PC-3 (cell line): Measurements from ENCODE around the gene RPL15. TPM values are rescaled to one million over a fixed set of nuclear protein-coding genes. Genes with fewer than 3 reads are reported as not detected.

Source experiments
- ATAC-seq: fragments of 200-7000 bp; cut with Tn5 transposase; 2 replicates; pipeline ENCODE4 v1.9.1; 2020; ENCODE audit warnings: mild to moderate bottlenecking, moderate library complexity
- BruUV-seq: library from RNA; stranded (reverse); fragments of 400-500 nt; replicated peaks from 2 replicates; lab custom pipeline; 2021; lab: Mats Ljungman, UMichigan
- CTCF ChIA-PET: fragments of 300-600 bp; sonication (Branson Sonifier 250); formaldehyde crosslinking; loops from one replicate; lab custom pipeline; 2022; ENCODE audit warnings: antibody characterized with exemption; lab: Charles Lee
- POLR2A ChIA-PET: fragments of 300-600 bp; sonication (Branson Sonifier 250); formaldehyde crosslinking; loops from one replicate; lab custom pipeline; 2022; ENCODE audit warnings: antibody characterized with exemption; ENCODE audit not compliant: unreplicated experiment; lab: Charles Lee
- DNase-seq: peaks from one replicate; pipeline ENCODE4 v3.0.0-alpha.2; 2015
- H2AFZ ChIP-seq: fragments of 300-600 bp; sonication (generic); 2 replicates; pipeline ENCODE4 v1.6.0; 2016; ENCODE audit warnings: antibody characterized with exemption, low read length
- H3F3A ChIP-seq: fragments of 300-600 bp; sonication (generic); one replicate; pipeline ENCODE4 v1.6.0; 2017; ENCODE audit warnings: antibody characterized with exemption, low read length, control low read depth, mild to moderate bottlenecking; ENCODE audit not compliant: unreplicated experiment
- H3K27ac ChIP-seq: fragments of 300-600 bp; sonication (generic); 2 replicates; pipeline ENCODE4 v1.5.1; 2016; ENCODE audit warnings: mild to moderate bottlenecking, low read length
- H3K27me3 ChIP-seq: fragments of 300-600 bp; sonication (generic); 2 replicates; pipeline ENCODE4 v1.6.1; 2016; ENCODE audit warnings: low read length, mixed read lengths
- H3K36me3 ChIP-seq: fragments of 300-600 bp; sonication (generic); 2 replicates; pipeline ENCODE4 v1.6.1; 2016; ENCODE audit warnings: low read depth, mixed run types, low read length, mixed read lengths
- H3K4me1 ChIP-seq: fragments of 300-600 bp; sonication (generic); 2 replicates; pipeline ENCODE4 v1.5.1; 2016; ENCODE audit warnings: low read length; ENCODE audit not compliant: insufficient read depth
- H3K4me2 ChIP-seq: fragments of 300-600 bp; sonication (generic); 2 replicates; pipeline ENCODE4 v1.6.0; 2016; ENCODE audit warnings: low read length
- H3K4me3 ChIP-seq: fragments of 300-600 bp; sonication (generic); 2 replicates; pipeline ENCODE4 v1.5.1; 2016; ENCODE audit warnings: mild to moderate bottlenecking, low read length, mixed read lengths
- H3K79me2 ChIP-seq: fragments of 300-600 bp; sonication (generic); 2 replicates; pipeline ENCODE4 v1.6.1; 2017; ENCODE audit warnings: low read length, mixed read lengths
- H3K9ac ChIP-seq: fragments of 300-600 bp; sonication (generic); 2 replicates; pipeline ENCODE4 v1.6.0; 2016; ENCODE audit warnings: mild to moderate bottlenecking, low read length
- H3K9me2 ChIP-seq: fragments of 300-600 bp; sonication (generic); replicated peaks from 2 replicates; pipeline ENCODE4 v1.6.1; 2016; ENCODE audit warnings: mixed run types, low read length, mixed read lengths
- H3K9me3 ChIP-seq: fragments of 300-600 bp; sonication (generic); 2 replicates; pipeline ENCODE4 v1.6.1; 2016; ENCODE audit warnings: low read length, mixed read lengths
- H4K20me1 ChIP-seq: fragments of 300-600 bp; sonication (generic); 2 replicates; pipeline ENCODE4 v1.6.1; 2016; ENCODE audit warnings: low read length, mixed read lengths
- CTCF ChIP-seq: fragments of 300-600 bp; sonication (generic); conservative IDR thresholded peaks from 2 replicates; pipeline ENCODE4 v1.5.1; 2017; ENCODE audit warnings: antibody characterized with exemption, low read depth, mild to moderate bottlenecking, low read length
- EZH2 ChIP-seq: fragments of 300-600 bp; sonication (generic); IDR thresholded peaks from one replicate; pipeline ENCODE4 v1.6.1; 2017; ENCODE audit warnings: antibody characterized with exemption, mild to moderate bottlenecking, low read length; ENCODE audit not compliant: unreplicated experiment
- EZH2phosphoT487 ChIP-seq: fragments of 300-600 bp; sonication (generic); IDR thresholded peaks from 2 replicates; pipeline ENCODE4 v1.6.1; 2018; ENCODE audit warnings: mild to moderate bottlenecking, antibody characterized with exemption, low read length, borderline replicate concordance
- intact Hi-C: fragments of 100-400 bp; cut with micrococcal nuclease; formaldehyde crosslinking; loops from 2 replicates; pipeline ENCODE4 v1.9.0; 2023
- total RNA-seq: library from RNA; depleted of rRNA; stranded (reverse); fragments of >200 nt; gene quantifications from 2 replicates; pipeline ENCODE4 v1.2.3, GENCODE V29; 2014

Gene RPL15
- total RNA-seq, 1 experiment from 2014 or later = 1,904 TPM

DNA sequence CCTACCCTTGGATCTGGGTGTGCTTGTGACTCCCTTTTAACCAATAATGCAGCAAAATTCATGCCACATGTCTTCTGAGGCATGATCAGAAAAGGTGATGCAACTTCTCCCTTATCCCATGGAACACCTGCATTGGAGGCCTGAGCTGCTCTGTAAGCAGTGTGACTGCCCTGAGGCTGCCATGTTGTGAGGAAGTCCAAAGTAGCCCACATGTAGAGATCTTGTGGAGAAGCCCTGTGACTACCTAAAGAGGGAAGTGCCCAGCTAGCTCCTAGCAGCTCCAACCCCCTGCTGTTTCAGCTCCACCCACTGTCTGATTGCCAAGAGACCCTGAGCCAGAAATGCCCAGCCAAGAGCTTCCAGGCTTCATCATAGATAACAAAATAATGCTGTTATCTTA lies 21.8 kb downstream of the RPL15 start:
- intact Hi-C loops = no loop called here
- ATAC-seq (no peak), DNase-seq (no peak)
- no peaks in the 10 kb centered on the region for H3K36me3 ChIP-seq
- BruUV-seq = no TSS peak
- no peak overlapping the region for H3K4me2 ChIP-seq
- H3K27ac ChIP-seq = no peak overlapping the region
- no peak for TF ChIP-seq EZH2
- no peaks in the 10 kb centered on the region for H3K9me2 ChIP-seq
- no peak overlapping the region for H2AFZ ChIP-seq
- POLR2A ChIA-PET = no interaction called here
- no peaks in the 10 kb centered on the region for H3F3A ChIP-seq
- no peaks in the 10 kb centered on the region for H3K79me2 ChIP-seq
- H3K4me1 ChIP-seq = no peaks in the 10 kb centered on the region
- H3K9me3 ChIP-seq = no peaks in the 10 kb centered on the region
- CTCF ChIA-PET = no interaction called here
- H4K20me1 ChIP-seq = no peaks in the 10 kb centered on the region
- no peak overlapping the region for H3K9ac ChIP-seq
- no peak overlapping the region for H3K4me3 ChIP-seq
- no peaks in the 10 kb centered on the region for H3K27me3 ChIP-seq

DNA sequence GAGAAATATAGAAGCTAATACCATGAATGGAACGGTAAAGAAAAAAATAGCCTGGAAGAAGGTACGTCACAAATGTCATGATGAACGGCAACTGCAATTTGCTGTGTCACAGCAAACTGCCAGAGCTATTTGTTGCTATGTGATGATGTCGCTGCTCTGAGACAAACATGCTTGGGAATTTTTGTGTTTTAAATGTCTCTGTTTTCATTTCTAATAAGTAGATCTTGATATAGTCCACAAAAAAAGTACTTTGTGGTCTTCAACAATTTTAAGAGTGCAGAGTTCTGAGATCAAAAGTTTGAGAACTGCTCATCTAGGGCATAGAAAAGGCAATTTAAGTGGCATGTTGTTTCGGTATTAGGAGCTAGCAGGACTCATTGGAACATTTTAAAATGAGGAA lies 23.8 kb downstream of the RPL15 start:
- DNase-seq = no peak
- Histone ChIP-seq H3K27me3 (no peaks in the 10 kb centered on the region), H3K36me3 (no peaks in the 10 kb centered on the region), H3K9ac (no peak overlapping the region), H2AFZ (no peak overlapping the region), H3K4me1 (peaks cover 7% of the 10 kb centered on the region), H3K9me3 (no peaks in the 10 kb centered on the region), H3K27ac (no peak overlapping the region), H3F3A (no peaks in the 10 kb centered on the region), H3K79me2 (no peaks in the 10 kb centered on the region), H4K20me1 (no peaks in the 10 kb centered on the region), H3K4me2 (no peak overlapping the region), H3K9me2 (no peaks in the 10 kb centered on the region), H3K4me3 (no peak overlapping the region)
- BruUV-seq = no TSS peak
- intact Hi-C loops = no loop called here
- no peak for ATAC-seq
- ChIA-PET CTCF (no interaction called here), POLR2A (no interaction called here)
- TF ChIP-seq EZH2 = no peak
- no peak for TF ChIP-seq EZH2phosphoT487
- no peak for TF ChIP-seq CTCF

GRCh38 chr3:23941440-23941839 lies 24.5 kb downstream of the RPL15 start:
- ChIA-PET CTCF (no interaction called here), POLR2A (no interaction called here)
- Histone ChIP-seq H3K4me3 (no peak overlapping the region), H3K27me3 (no peaks in the 10 kb centered on the region), H2AFZ (no peak overlapping the region), H3K4me1 (peaks cover 7% of the 10 kb centered on the region), H3K9ac (no peak overlapping the region), H3F3A (no peaks in the 10 kb centered on the region), H4K20me1 (no peaks in the 10 kb centered on the region), H3K9me3 (no peaks in the 10 kb centered on the region), H3K4me2 (no peak overlapping the region), H3K79me2 (peaks cover 3% of the 10 kb centered on the region), H3K36me3 (no peaks in the 10 kb centered on the region), H3K9me2 (no peaks in the 10 kb centered on the region), H3K27ac (no peak overlapping the region)
- BruUV-seq = no TSS peak
- DNase-seq (no peak), ATAC-seq (no peak)
- TF ChIP-seq CTCF (no peak), EZH2phosphoT487 (no peak), EZH2 (no peak)
- intact Hi-C loops = no loop called here
